NK-92 (cell line): ENCODE results near the gene RARRES2.

ENCODE experiments used
- DNase-seq: peaks from one replicate; lab custom pipeline; 2025; ENCODE audit not compliant: unreplicated experiment; lab: John Stamatoyannopoulos, UW

RARRES2 gene

DNA sequence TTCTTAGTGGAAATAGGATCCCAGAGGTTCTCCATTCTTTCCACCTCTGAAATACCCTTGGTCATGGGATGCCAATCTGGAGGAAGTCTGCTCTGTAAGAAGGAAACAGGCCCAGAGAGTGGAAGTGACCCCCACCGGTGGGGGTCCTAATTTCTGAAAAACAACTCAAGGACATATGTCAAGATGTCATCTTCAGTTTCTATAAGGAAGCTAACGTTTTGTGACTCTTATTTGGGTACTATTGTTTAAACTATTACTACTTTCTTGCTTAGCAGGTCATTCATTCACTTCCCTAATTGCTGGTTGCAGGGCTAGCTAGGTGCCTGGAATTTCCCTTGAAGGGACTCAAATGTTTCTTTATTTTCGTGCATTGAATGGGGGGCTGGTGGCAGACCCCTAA is 35.8 kb upstream of the RARRES2 start:
- no peak for DNase-seq

DNA sequence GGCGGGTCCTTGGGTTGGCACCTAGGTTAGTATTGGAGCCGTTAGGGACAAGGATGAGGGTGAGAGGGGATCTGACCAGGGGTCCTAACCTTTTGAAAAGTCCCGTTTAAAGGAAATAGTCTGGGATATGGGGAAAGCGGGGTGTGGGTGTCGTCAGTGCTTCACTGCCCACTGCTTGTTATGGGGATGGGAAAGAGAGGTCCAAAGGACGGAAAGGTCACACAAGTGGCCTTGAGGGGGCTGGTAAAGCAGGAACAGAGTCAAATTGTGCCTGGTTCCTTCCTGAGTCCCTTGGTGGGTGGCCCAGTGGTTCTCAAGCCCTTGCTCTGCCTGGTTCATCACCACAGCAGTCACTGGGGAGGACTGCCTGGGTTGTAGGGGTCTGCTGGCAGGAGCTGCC is 35.1 kb upstream of the RARRES2 start:
- no peak for DNase-seq

DNA sequence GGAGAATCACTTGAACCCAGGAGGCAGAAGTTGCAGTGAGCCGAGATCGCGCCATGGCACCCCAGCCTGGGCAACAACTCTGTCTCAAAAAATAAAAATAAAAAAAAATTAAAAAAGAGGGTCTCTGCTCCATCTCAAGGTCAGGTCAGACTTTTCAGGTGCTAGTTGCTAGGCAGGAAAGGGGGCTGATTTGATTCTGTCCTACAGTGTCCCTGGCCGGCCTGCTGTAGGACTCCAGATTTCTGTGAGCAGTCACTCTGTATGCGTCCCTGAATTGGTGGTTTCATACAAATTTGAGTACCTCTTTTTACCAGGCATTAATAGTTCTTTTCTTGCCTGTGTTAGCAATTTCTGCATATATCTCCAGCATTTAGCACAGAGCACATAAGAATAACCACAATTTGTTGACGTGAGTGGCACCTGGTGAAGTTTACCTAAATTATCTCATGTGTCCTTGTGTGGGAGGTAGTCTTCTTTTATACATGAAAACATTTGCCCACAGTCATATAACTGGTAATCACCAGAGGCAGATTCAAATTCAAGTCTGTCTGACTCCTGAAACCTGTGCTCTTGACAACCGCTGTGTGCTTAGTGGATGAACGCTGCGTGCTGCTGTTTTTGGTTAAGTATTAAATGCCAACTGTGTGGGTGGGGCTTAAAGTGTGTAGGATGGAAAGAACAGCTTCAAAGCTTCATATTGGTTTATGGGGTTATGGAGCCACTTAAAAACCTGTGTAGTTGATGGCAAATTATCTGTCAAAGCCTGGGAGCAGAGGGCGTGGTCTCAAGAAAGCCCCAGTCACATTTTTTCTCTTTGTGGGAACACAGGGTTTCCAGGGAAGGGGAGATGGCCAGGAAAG is 34.5 kb upstream of the RARRES2 start:
- DNase-seq: no peak

DNA sequence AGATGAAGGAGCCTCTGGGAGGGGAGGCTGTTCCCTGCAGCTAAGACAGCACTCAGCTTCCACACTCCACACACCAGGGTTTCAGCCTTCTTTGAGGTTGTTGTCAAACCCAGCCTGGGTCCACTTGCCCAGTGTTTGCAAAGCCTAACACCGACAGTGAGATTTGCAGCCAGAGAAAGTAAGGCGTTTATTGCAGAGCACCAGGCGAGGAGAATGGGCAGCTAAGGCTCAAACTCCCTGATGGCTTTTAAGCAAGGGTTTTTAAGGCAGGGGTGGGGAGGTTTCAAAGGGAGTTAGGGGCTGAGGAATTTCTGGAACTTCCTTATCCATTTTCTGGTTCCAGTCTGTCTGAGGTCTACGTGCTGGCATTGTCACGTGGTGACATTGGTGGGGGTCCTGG is 33.0 kb upstream of the RARRES2 start:
- no peak for DNase-seq

DNA sequence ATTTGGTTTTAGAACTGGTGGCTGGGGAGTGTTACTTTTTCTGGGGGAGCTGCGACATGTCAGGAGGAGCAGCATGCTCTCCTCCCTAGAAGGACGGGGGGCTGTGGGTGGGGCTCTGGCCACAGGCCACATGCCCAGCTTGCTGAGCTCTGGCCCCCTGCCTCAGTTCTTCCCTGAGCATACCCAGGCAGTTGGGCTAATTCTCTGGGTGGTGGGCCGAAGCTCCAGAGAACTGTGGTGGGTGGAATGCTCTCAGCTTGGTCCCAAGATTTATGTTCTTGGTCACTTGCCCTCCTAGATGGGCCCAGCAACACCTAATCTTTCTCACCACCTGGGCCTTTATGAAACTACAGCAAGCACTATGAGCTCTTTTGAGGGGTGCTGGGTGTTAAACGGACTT is 32.6 kb upstream of the RARRES2 start:
- DNase-seq: no peak

DNA sequence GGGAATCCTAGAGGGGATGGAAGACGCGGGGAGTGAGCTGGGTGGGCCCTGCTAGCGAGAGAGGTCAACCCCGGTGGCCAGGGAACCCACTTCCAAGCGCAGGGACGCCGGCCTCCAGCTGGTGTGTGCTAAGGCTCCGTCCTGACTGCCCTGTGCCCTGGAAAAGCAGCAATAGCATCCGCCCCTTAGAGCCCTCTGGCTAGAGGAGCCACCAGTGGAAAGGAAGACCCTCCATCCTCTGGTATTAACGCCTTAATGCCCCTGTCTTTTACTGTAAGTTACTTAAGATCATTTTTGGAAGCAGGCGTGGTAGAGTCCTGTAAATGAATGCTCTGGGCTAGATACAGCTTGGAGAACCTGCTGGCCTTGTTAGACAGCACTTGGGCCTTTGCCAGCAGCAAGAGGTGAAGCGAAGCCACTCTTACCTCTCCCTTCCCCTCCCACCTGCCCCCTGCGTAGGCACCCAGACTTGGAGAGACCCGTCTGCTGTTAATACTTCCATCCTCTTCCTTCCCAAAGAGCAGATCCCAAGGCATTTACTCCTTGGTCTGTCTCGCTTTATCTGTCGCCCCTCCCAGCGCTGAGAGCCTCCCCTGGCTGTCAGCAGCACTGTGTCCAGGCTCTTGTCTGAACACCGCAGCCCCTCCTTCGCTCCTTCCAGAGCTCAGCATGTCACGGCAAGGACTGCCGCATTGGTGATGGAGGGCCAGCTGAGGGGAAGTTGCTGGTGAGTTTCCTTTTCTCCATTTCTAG is 31.8 kb upstream of the RARRES2 start:
- no peak for DNase-seq

DNA sequence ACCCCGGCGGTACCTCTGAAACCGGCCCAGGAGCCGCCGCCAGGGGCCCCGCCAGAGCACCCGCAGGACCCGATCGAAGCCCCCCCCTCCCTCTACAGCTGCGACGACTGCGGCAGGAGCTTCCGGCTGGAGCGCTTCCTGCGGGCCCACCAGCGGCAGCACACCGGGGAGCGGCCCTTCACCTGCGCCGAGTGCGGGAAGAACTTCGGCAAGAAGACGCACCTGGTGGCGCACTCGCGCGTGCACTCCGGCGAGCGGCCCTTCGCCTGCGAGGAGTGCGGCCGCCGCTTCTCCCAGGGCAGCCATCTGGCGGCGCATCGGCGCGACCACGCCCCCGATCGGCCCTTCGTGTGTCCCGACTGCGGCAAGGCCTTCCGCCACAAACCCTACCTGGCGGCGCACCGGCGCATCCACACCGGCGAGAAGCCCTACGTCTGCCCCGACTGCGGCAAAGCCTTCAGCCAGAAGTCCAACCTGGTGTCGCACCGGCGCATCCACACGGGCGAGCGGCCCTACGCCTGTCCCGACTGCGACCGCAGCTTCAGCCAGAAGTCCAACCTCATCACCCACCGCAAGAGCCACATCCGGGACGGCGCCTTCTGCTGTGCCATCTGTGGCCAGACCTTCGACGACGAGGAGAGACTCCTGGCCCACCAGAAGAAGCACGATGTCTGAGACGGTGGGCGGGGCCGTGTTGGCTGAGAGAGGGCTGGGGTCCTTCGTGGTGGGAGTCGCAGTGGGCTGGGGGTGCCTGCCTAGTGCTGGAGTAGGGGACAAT is 31.0 kb upstream of the RARRES2 start:
- DNase-seq: no peak

DNA sequence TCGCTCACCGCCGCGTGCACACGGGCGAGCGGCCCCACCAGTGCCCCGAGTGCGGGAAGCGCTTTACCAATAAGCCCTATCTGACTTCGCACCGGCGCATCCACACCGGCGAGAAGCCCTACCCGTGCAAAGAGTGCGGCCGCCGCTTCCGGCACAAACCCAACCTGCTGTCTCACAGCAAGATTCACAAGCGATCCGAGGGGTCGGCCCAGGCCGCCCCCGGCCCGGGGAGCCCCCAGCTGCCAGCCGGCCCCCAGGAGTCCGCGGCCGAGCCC is 30.5 kb upstream of the RARRES2 start:
- no peak for DNase-seq

DNA sequence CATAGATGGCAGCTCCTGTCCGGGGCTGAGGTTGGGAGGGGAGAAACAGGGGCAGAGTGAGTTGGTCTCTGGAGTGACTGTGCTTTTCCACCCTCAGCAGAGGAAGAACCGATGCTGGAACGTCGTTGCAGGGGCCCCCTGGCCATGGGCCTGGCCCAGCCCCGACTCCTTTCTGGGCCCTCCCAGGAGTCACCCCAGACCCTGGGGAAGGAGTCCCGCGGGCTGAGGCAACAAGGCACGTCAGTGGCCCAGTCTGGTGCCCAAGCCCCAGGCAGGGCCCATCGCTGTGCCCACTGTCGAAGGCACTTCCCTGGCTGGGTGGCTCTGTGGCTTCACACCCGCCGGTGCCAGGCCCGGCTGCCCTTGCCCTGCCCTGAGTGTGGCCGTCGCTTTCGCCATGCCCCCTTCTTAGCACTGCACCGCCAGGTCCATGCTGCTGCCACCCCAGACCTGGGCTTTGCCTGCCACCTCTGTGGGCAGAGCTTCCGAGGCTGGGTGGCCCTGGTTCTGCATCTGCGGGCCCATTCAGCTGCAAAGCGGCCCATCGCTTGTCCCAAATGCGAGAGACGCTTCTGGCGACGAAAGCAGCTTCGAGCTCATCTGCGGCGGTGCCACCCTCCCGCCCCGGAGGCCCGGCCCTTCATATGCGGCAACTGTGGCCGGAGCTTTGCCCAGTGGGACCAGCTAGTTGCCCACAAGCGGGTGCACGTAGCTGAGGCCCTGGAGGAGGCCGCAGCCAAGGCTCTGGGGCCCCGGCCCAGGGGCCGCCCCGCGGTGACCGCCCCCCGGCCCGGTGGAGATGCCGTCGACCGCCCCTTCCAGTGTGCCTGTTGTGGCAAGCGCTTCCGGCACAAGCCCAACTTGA is 29.9 kb upstream of the RARRES2 start:
- DNase-seq: no peak

DNA sequence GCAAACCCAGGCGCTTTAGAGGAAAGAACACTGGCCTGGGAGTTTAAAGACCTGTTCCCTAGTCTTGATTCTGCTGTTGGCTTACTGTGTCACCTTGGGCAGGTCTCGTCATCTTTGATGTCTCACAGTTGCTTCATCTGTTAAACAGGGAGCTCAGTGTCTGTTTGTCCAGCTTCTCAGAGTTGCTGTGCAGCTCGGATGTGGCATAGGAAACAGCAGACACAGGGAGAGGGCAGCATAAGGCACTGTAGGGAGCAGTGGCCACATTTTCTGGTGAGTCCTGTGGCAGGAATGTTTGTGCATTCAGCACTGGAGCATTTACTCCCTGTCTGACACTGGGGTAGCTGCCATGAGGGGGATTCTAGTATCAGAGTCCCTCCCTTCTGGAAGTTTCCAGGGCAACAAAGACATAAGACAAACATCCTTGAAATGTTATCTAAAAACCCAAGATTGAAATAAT is 29.2 kb upstream of the RARRES2 start:
- no peak for DNase-seq

DNA sequence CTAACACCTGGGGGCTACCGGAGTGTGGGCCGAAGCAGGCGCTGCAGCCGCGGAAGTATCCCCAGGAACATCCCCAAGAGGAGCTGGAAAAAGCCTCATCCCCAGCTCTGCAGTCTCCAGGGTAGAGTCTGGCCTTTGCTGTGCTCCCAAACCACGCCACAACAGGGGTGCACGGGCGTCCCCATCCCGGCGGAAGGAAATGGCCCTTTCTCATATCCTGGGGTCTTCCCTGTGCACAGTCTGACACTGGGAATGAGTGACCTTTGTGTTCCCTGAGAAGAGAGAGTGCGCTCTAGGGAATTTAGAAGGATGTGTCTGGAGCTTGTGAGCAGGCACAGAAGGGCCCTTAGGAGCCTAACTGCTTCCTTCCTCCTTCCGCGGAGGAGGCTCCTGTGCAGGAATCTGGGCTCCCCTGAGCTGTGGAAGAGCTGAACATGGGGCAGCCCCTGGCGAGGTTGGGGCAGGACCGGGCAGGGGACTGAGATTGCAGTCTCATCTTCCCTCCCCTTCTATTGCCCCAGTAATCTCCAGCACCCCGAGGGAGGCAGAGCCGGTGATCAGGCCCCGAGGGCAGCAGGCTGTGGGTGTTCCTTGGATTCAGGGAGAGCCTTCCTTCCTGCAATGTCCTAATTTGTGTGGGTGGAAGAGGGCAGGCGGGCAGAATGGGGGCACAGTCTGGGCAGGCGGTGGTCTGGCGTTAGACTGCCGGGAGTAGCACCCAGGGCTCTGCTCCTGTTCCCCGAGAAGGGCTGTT is 28.5 kb upstream of the RARRES2 start:
- DNase-seq: no peak

DNA sequence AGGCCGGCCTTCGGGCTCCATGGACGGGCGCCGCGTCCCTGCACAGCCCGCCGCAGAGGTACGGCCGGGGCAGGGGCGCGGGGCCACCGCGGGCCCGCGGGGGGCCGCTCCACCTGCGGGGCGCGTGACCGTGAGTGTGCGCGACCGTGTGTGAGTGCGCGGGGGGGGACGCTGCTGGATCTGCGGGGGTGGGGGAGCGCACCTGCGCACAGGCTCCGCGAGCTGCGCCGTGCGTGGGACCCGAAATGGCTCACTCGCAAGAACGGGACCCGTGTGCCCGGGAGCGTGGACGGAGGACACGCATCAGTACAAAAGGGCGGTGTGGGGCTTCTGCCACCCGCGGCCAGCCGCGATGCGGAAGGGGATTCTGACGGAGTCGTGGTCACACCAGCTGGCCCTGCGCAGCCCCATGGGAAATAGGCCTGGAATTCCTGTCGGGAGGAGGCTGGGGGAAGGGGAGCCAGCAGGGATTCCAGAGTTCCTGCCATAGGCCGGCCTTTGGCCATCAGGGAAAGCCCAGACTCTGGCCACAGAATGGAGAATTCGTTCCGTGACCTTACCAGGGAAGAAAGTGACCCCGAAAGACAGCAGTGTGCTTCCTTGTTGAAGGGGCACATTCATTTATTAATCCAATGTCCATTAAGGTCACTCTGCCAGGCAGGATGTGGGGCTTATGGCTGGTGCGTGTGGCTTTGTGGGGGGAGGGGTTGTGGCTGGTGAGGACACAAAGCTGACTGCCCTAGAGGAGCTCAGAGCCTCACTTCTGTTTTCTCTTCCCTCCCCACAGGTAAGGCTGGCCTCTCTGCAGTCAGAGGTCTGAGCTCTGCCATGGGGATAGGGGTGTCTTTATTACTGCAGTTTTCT is 27.7 kb upstream of the RARRES2 start:
- no peak for DNase-seq

DNA sequence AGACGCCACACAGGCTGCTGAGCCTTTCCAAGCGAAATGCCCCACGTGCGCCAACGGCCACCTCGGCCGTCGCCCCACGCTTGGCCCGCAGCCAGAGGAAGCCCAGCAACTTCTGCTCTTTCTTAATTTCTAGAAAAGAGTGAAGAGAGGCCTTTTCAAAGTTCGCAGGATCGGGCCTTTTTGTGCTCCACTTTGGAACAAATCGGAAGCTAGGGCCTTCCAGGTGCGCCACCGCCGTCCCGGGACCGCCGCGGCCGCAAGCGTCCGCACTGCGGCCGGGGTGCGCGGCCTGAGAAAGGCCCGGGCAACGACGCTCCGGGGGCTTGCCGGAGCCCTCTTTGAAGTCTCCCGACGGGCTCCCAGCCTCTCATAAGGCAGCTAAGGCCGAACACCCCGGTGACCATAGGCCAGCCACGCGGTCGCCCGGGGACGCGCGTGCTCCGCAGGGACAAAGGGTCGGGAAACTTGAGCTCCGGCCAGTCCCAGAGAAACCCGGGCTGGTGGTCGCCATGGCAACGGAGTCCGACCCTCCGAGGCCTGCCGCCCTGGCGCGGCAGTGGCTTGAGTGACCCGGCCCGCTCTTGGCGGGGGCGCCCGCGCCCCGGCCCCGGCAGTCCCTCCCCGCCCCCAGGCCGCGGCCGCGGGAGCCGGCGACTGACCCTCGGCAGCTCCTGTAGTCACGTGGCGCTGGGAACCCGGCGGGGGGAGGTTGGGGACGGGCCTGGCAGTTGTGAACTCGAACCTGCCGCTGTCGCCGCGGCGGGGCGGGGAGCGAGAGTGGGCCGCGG is 26.9 kb upstream of the RARRES2 start, which contains the start of gene REPIN1:
Gene REPIN1, plus strand, starts transcription at position 727 of the 788 bp plus-strand sequence. CDS start 890 bp downstream, outside the sequence.
- DNase-seq: no peak

DNA sequence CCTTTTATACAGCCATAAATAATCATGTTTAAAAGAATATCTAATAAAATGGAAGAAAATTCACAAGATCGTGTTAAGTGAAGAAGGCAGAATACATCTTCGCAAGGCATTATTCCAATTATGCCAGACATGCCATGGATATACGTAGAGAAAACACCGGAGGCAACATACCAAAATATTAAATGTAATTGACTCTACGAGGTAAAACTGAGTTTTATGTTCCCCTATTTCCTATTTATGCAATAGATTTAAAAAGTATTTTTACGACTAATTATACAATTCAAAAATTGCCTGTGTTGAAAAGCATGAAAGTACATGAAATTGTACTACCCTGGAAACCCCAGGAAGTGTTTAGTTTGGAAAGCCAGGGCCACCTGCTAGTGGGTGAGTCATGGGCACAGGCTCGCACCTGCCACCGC is 26.3 kb upstream of the RARRES2 start:
- no peak for DNase-seq

DNA sequence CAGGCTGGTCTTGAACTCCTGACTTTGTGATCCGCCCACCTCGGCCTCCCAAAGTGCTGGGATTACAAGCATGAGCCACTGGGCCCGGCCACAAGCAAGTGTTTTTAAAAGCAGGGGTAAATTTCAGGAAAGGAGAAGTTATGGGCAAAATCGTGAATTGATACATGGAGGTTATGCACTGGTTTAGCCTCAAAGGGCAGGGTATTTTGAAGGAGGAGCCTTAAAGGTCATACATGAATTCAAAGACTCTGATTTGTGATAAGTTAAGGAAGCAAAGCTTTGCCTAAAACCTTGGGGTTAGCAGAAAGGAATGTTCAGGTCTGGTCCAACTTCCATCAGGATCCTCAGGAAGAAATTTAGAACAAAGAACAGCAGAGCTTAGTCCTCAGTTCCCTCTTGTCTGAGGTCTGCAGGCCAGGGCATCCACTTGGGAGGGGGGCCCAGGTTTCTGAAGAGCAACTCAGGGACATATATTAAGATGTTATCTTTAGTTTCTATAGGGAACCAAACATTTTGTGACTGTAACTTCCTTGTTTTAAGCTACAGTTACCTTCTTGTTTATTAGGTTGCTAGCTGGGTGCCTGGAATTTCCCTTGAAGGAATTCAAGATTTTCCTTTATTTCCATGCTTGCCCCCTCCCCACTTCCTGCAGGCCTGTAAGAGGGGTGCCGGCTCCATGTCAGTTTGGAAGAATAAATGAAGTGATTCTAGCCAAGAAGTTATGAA is 24.4 kb upstream of the RARRES2 start:
- DNase-seq: no peak

DNA sequence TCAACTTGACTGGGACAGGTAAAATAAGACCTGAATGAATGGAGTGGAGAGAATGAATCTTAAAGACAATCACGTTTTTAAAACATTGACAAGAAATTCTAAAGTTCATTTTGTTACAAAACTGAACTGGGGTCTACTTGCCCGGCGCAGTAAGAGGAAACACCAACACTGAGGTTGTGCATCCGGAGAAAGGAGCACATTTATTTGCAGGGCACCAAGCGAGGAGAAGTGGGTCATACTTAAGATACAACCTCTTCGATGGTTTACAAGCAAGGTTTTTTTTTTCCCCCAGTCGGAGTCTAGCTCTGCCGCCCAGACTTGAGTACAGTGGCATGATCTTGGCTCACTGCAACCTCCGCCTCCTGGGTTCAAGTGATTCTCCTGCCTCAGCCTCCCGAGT is 23.8 kb upstream of the RARRES2 start:
- no peak for DNase-seq

DNA sequence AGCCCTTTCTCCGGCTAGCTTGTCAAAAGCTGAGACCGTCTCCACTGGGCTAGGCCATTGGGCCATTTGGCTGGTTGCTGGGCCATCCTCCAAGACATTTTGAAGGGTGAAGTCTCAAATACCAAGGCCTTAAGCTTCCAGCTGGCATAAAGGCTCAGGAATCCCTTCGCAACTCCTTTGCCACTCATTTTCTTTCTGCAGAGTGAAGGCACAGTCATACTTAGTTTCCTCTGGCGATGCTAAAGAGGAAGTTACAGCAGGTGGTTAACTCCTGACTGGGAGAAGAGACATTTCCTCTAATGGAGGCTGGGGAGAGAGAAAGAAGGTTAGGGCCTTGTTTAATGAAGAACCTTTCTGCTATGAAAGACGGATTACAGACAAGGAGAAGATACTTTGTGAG is 22.4 kb upstream of the RARRES2 start:
- DNase-seq: no peak

DNA sequence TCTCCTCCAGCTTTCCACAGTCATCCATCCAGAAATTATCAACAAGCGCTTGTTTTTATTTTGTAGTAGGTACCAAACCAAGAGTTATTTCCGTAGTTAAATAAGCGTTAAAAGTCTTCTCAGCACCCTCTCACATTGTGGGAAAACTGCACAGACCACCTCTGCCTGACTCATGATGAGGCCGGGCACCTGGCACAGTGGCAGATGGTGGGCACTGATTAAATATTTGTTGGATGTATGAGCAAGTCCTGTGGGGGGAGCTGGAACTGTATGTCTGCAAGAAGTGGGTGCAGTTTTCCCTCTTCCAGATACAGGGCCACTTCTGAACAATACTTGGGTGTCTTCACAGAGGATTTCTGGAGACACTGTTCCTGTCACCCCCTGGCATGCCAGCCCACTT is 21.9 kb upstream of the RARRES2 start:
- DNase-seq: no peak
